Measurements from ENCODE around the gene ADGRV1.
"Not testable (repeated sequence)": the region's sequence is repeated elsewhere in the genome, so short reads cannot be mapped to it uniquely, and the experiment has no call there.

DNA sequence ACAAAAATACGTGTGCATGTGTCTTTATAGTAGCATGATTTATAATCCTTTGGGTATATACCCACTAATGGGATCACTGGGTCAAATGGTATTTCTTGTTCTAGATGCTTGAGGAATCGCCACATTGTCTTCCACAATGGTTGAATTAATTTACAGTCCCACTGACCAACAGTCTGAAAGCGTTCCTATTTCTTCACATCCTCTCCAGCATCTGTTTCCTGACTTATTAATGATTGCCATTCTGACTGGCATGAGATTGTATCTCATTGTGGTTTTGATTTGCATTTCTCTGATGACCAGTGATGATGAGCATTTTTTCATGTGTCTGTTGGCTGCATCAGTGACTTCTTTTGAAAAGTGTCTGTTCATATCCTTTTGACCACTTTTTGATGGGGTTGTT is 18.0 kb downstream of the ADGRV1 start:
- TF ChIP-seq EZH2 (IDR thresholded peaks at IDR 0.05); POLR2AphosphoS5 (IDR thresholded peaks at IDR 0.05; ENCODE audit: borderline replicate concordance, low read depth, low read length); FOXP2 (optimal IDR thresholded peaks at IDR 0.05; ENCODE audit: control extremely low read depth, extremely low read length, insufficient read depth): not testable (repeated sequence)

Measured in SK-N-MC (cell line).